Stomach (tissue), 9 donors: ENCODE results near the gene MRPL34. TPM values are rescaled to one million over a fixed set of nuclear protein-coding genes. Genes with fewer than 3 reads are reported as not detected.

Experiments used
- DNase-seq, 2 donors: peaks; one replicate each; pipeline versions ENCODE4 v3.0.0 to v3.0.0-alpha.2; 2013 to 2019
- H3K27ac ChIP-seq, 5 donors: fragments of 200-600 bp in 4 of 5; sonication (generic) in 4 of 5; one replicate each; pipeline ENCODE4 v1.5.1; 2013 to 2019; ENCODE audit warnings: mild to moderate bottlenecking in 1 of 5, moderate library complexity in 1 of 5
- H3K27me3 ChIP-seq, 3 donors: fragments of 200-600 bp; sonication (generic); one replicate each; pipeline ENCODE4 v1.5.1; 2017 to 2019; ENCODE audit warnings: mixed run types in 1 of 3
- H3K36me3 ChIP-seq, 4 donors: fragments of 200-600 bp; sonication (generic); 1 replicate in 3 of 4; 2 replicates in 1 of 4; pipeline ENCODE4 v1.5.1; 2016 to 2019
- H3K4me1 ChIP-seq, 4 donors: fragments of 200-600 bp; sonication (generic); one replicate each; pipeline ENCODE4 v1.5.1; 2016 to 2019
- H3K4me3 ChIP-seq, 4 donors: fragments of 200-600 bp; sonication (generic) in 3 of 4; one replicate each; pipeline ENCODE4 v1.5.1; 2016 to 2019; ENCODE audit warnings: mild to moderate bottlenecking in 1 of 4
- H3K9me3 ChIP-seq, 4 donors: fragments of 200-600 bp; sonication (generic); one replicate each; pipeline ENCODE4 v1.5.1; 2016 to 2019
- CTCF ChIP-seq, 7 experiments: fragments of 450-650 bp in 4 of 7; fragments of 200-600 bp in 3 of 7; sonication (generic) in 3 of 7; IDR thresholded peaks; one replicate each; pipeline ENCODE4 v1.5.1; 2016 to 2019; ENCODE audit warnings: antibody characterized with exemption in 7 of 7, control low read depth in 2 of 7, mild to moderate bottlenecking in 1 of 7
- EP300 ChIP-seq: sonication (generic); formaldehyde crosslinking; IDR thresholded peaks from one replicate; pipeline ENCODE4 v1.6.1; 2017; ENCODE audit warnings: antibody characterized with exemption
- POLR2A ChIP-seq, 4 donors: fragments of 450-650 bp; IDR thresholded peaks; one replicate each; pipeline ENCODE4 v1.6.1; 2016; ENCODE audit warnings: antibody characterized with exemption in 4 of 4, control low read depth in 2 of 4, mild to moderate bottlenecking in 1 of 4, moderate library complexity in 1 of 4
- POLR2AphosphoS5 ChIP-seq, 3 donors: sonication (generic); formaldehyde crosslinking; IDR thresholded peaks; one replicate each; pipeline ENCODE4 v1.6.1; 2016; ENCODE audit warnings: antibody characterized with exemption in 3 of 3
- WGBS, 5 donors: extraction: QIAGEN DNeasy Blood & Tissue Kit in 3 of 5; methylation state at CpG; one replicate each; pipeline versions ENCODE4 v1.1.5 to v1.1.7; 2013 to 2018; 5-methylcytosine and 5-hydroxymethylcytosine counted together
- intact Hi-C: fragments of 100-400 bp; cut with DNase I; formaldehyde crosslinking; loops from one replicate; pipeline ENCODE4 v1.15.1; 2023; ENCODE audit warnings: low total_unique reads
- polyA plus RNA-seq, 3 donors: library from polyadenylated mRNA; stranded (reverse); fragments of 200-250 nt; gene quantifications; one replicate each; pipeline ENCODE4 v1.2.3, GENCODE V29; 2013
- total RNA-seq, 5 donors: library from RNA; depleted of rRNA; stranded (reverse); fragments of >200 nt; gene quantifications; one replicate each; pipeline versions ENCODE4 v1.1.0 to v1.2.3, GENCODE V29; 2014 to 2016
- donor health status: healthy with polysubstance abuse.
- donor health status: Bipolar disorder and iron deficiency.
- donor health status: healthy.

Gene MRPL34
- total and polyA plus RNA-seq, 8 donors, result 6.6 to 200 (median 155) TPM

- Histone ChIP-seq H3K9me3 (no peaks in the 10 kb centered on the region), H3K27ac (peak overlapping the region in 4 of 5 donors; percentile 89 to 92 (median 91)), H3K27me3 (no peaks in the 10 kb centered on the region), H3K4me1 (peaks cover 26 to 78% (median 62%) of the 10 kb centered on the region in 4 donors), H3K36me3 (peaks cover 0 to 17% (median 11%) of the 10 kb centered on the region in 4 donors), H3K4me3 (peak overlapping the region in 1 of 4 donors; percentile 65)
- TF ChIP-seq EP300 (no peak), POLR2A (IDR thresholded peaks at IDR 0.05) (no peak), CTCF (IDR thresholded peaks at IDR 0.05) (no peak), POLR2AphosphoS5 (IDR thresholded peaks at IDR 0.05) (no peak)
- 60 to 66% (median 61%) methylated on average over 12 of the region's 12 CpGs for WGBS, 5 donors
- DNase-seq, result peak in 1 of 2 donors; percentile 53
- intact Hi-C loops, result no loop called here
These were observed 1.1 kb upstream of the MRPL34 start for GRCh38 chr19:17304386-17305215.

- H3K4me1 ChIP-seq, result peaks cover 30 to 79% (median 67%) of the 10 kb centered on the region in 4 donors
- TF ChIP-seq POLR2AphosphoS5 (IDR thresholded peaks at IDR 0.05), result no peak
- peak; percentile 36 for TF ChIP-seq EP300
- intact Hi-C loops, result no loop called here
- 0 to 40% (median 1%) methylated on average over 1 to 7 of the region's 7 CpGs for WGBS, 5 donors
- no peaks in the 10 kb centered on the region for H3K9me3 ChIP-seq
- no peak for DNase-seq
- no peaks in the 10 kb centered on the region for H3K27me3 ChIP-seq
- H3K36me3 ChIP-seq, result peaks cover 0 to 14% (median 9%) of the 10 kb centered on the region in 4 donors
- peak overlapping the region; percentile 70 to 92 (median 90) for H3K27ac ChIP-seq
- peak overlapping the region; percentile 65 to 85 (median 78) for H3K4me3 ChIP-seq
These were observed 506 bp upstream of the MRPL34 start for GRCh38 chr19:17305216-17305516.

GRCh38 chr19:17306285-17306714 is 628 bp downstream of the MRPL34 start:
- TF ChIP-seq CTCF (IDR thresholded peaks at IDR 0.05) (no peak), POLR2AphosphoS5 (IDR thresholded peaks at IDR 0.05) (no peak), EP300 (no peak), POLR2A (IDR thresholded peaks at IDR 0.05) (no peak)
- Histone ChIP-seq H3K36me3 (peaks cover 0 to 2% (median 1%) of the 10 kb centered on the region in 4 donors), H3K4me1 (peaks cover 40 to 83% (median 74%) of the 10 kb centered on the region in 4 donors), H3K4me3 (peak overlapping the region; percentile 65 to 85 (median 78)), H3K27ac (peak overlapping the region; percentile 89 to 92 (median 92)), H3K27me3 (no peaks in the 10 kb centered on the region), H3K9me3 (no peaks in the 10 kb centered on the region)
- intact Hi-C loops, result no loop called here
- DNase-seq, result no peak
- WGBS, 5 donors, result 5 to 15% (median 7%) methylated on average over 10 to 28 of the region's 28 CpGs

- Histone ChIP-seq H3K27me3 (no peaks in the 10 kb centered on the region), H3K4me1 (peaks cover 45 to 81% (median 72%) of the 10 kb centered on the region in 4 donors), H3K36me3 (peaks cover 0 to 18% (median 0%) of the 10 kb centered on the region in 4 donors), H3K4me3 (no peak overlapping the region), H3K27ac (no peak overlapping the region), H3K9me3 (no peaks in the 10 kb centered on the region)
- TF ChIP-seq POLR2A (IDR thresholded peaks at IDR 0.05), result no peak
- TF ChIP-seq CTCF (IDR thresholded peaks at IDR 0.05), result no peak
- no peak for TF ChIP-seq POLR2AphosphoS5 (IDR thresholded peaks at IDR 0.05)
- no peak for TF ChIP-seq EP300
- no peak for DNase-seq
- intact Hi-C loops, result no loop called here
- WGBS, 5 donors, result 81 to 87% (median 86%) methylated on average over 8 of the region's 8 CpGs
These were observed 2.3 kb downstream of the MRPL34 start for GRCh38 chr19:17307876-17308377.
